HG03575 (cell line): ENCODE measurements around the gene PLD4.

Source experiments
- ATAC-seq: cut with Tn5 transposase; IDR thresholded peaks from one replicate; pipeline ENCODE4 v1.9.1; 2021; ENCODE audit not compliant: unreplicated experiment, insufficient number of reproducible peaks, low FRiP score; ENCODE audit errors: extremely low read depth

The PLD4 gene

GRCh38 chr14:104923640-104924420 is 849 bp upstream of the PLD4 start:
- no peak for ATAC-seq

GRCh38 chr14:104925214-104925854 is 655 bp downstream of the PLD4 start:
- ATAC-seq = no peak

- no peak for ATAC-seq
Observed at GRCh38 chr14:104925855-104926609, 1.4 kb downstream of the PLD4 start.

GRCh38 chr14:104926619-104927431 is 2.1 kb downstream of the PLD4 start:
- ATAC-seq = peak; percentile 54

- ATAC-seq = no peak
Observed at GRCh38 chr14:104927432-104927816, 2.7 kb downstream of the PLD4 start.

GRCh38 chr14:104927901-104928300 is 3.2 kb downstream of the PLD4 start:
- no peak for ATAC-seq

GRCh38 chr14:104928391-104929133 is 3.9 kb downstream of the PLD4 start:
- ATAC-seq = no peak

- no peak for ATAC-seq
Observed at GRCh38 chr14:104929268-104930230, 4.9 kb downstream of the PLD4 start.

GRCh38 chr14:104930526-104931303 is 6.0 kb downstream of the PLD4 start:
- no peak for ATAC-seq

DNA sequence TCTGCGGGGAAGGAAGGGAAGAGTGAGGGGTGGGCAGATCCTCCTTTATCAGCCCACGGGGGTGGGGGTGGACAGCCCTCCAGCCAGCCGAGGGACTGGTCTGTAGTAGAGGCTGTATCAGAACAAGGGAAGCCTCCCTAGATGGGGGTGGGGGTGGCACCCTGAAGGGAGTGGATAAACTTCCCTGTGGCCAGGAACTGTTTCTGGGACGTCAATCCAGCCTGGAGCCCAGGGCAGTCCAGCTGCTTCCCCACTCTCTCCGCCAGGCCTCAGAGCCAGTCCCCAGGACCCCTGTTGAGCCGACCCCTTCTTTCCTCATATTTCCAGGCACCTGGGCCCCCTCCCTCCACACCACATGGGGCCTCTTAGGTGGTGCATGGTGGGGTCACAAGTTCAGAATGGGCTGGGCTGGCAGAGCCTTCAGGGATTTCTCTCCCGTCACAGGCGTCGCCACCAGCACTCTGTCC is 6.7 kb downstream of the PLD4 start:
- no peak for ATAC-seq

GRCh38 chr14:104931771-104932675 is 7.3 kb downstream of the PLD4 start:
- no peak for ATAC-seq

GRCh38 chr14:104932676-104933631 is 8.3 kb downstream of the PLD4 start:
- ATAC-seq = no peak

GRCh38 chr14:104933746-104934733 is 9.4 kb downstream of the PLD4 start:
- no peak for ATAC-seq
